Measurements from ENCODE around the gene BTNL3. TPM values are rescaled to one million over a fixed set of nuclear protein-coding genes. Genes with fewer than 3 reads are reported as not detected.

The BTNL3 gene
- total and polyA plus RNA-seq, 10 of the 15 experiments (the other 5 are each of a cell fraction or from before 2014, with no cell fraction given): 0.39 TPM; not detected in 9

GRCh38 chr5:181028032-181028819, 39.6 kb downstream of the BTNL3 start:
- ChIA-PET SMC1A (ENCODE audit: uncharacterized antibody, unreplicated experiment) (no interaction called here), CTCF (no interaction called here), POLR2A (no interaction called here), RAD21 (ENCODE audit: unreplicated experiment) (no interaction called here)
- no peak overlapping the region for H3K4me3 ChIP-seq
- no peak for ATAC-seq
- in situ Hi-C loops (cut with MboI): no loop called here
- no peak overlapping the region for H2AFZ ChIP-seq (ENCODE audit: control insufficient read depth, low read depth, low read length)
- no peak for DNase-seq (ENCODE audit: low read depth, low spot score)
- H3K36me3 ChIP-seq (ENCODE audit: control insufficient read depth in 2 of 2, insufficient read depth in 2 of 2, low read length in 1 of 2): no peaks in the 10 kb centered on the region
- 74% methylated on average over 26 of the region's 26 CpGs for WGBS (ENCODE audit: insufficient coverage, insufficient replicate concordance, low lambda C conversion rate, missing lambda C conversion rate)
- no peak for FAIRE-seq
- no TSS peak for BruUV-seq (replicated peaks)
- H3K9me3 ChIP-seq (replicated peaks; ENCODE audit: control insufficient read depth, insufficient read depth, low read length): no peaks in the 10 kb centered on the region; the same call in 2 of the 3 replicates
- intact Hi-C loops (cut with micrococcal nuclease; ENCODE audit: unreplicated experiment): no loop called here
- TF ChIP-seq MTA3 (IDR thresholded peaks at IDR 0.05; ENCODE audit: borderline replicate concordance, low read length) (no peak), ZBTB4 (CRISPR knock-in tag; IDR thresholded peaks at IDR 0.05) (no peak), KLF5 (IDR thresholded peaks at IDR 0.05; ENCODE audit: partially characterized antibody) (no peak), TCF7 (IDR thresholded peaks at IDR 0.05; ENCODE audit: borderline replicate concordance) (no peak), ZNF207 (IDR thresholded peaks at IDR 0.05; ENCODE audit: borderline replicate concordance) (no peak), GABPA (IDR thresholded peaks at IDR 0.05; ENCODE audit: low read depth) (no peak), CBFB (IDR thresholded peaks at IDR 0.05; ENCODE audit: low read depth) (no peak), NR2C2 (IDR thresholded peaks at IDR 0.05; ENCODE audit: borderline replicate concordance, control insufficient read depth, insufficient read length, low read depth) (no peak), BMI1 (IDR thresholded peaks at IDR 0.05; ENCODE audit: borderline replicate concordance) (no peak), FOXM1 (IDR thresholded peaks at IDR 0.05; ENCODE audit: low read depth, low read length) (no peak), IRF5 (IDR thresholded peaks at IDR 0.05; ENCODE audit: borderline replicate concordance) (no peak), ATF3 (IDR thresholded peaks at IDR 0.05; ENCODE audit: borderline replicate concordance, extremely low read depth, low read depth, low read length) (no peak), EED (IDR thresholded peaks at IDR 0.05; ENCODE audit: low read depth) (no peak), RCOR1 (conservative IDR thresholded peaks at IDR 0.05; ENCODE audit: low read depth, low read length) (no peak), ZBED1 (IDR thresholded peaks at IDR 0.05; ENCODE audit: borderline replicate concordance) (no peak), HDAC6 (IDR thresholded peaks at IDR 0.05; ENCODE audit: unreplicated experiment) (no peak), SMARCA5 (IDR thresholded peaks at IDR 0.05) (no peak), USF1 (IDR thresholded peaks at IDR 0.05; ENCODE audit: borderline replicate concordance, extremely low read length, insufficient read depth, low read depth, low read length) (no peak)
- no peak overlapping the region for H3K9ac ChIP-seq (ENCODE audit: control insufficient read depth, insufficient read depth, low read length)
- H3K4me1 ChIP-seq (ENCODE audit: control insufficient read depth, insufficient read depth, low read length): no peaks in the 10 kb centered on the region
- no peak overlapping the region for H3K27ac ChIP-seq (ENCODE audit: control insufficient read depth, insufficient read depth)
- no peaks in the 10 kb centered on the region for H3K79me2 ChIP-seq (ENCODE audit: control insufficient read depth, insufficient read depth, low read length)
- H3K4me2 ChIP-seq (ENCODE audit: control insufficient read depth, insufficient read depth): no peak overlapping the region
- no peaks in the 10 kb centered on the region for H4K20me1 ChIP-seq (ENCODE audit: control insufficient read depth, insufficient read depth)
- H3K27me3 ChIP-seq (replicated peaks in 1 of 2; ENCODE audit: control insufficient read depth in 2 of 2, insufficient read depth in 2 of 2, low read length in 1 of 2): no peaks in the 10 kb centered on the region
